H1 (cell line): ENCODE results near the gene ISG15. TPM values are rescaled to one million over a fixed set of nuclear protein-coding genes. Genes with fewer than 3 reads are reported as not detected.
A peak's percentile ranks its signal among the peaks of the same experiment; 100 is the strongest.

ENCODE experiments used
- CTCF ChIA-PET: fragments of 300-600 bp; sonication (Branson Sonifier 250); formaldehyde crosslinking; loops from one replicate; lab custom pipeline; 2021; ENCODE audit not compliant: partially characterized antibody; lab: Charles Lee
- POLR2A ChIA-PET: fragments of 300-600 bp; sonication (Branson Sonifier 250); formaldehyde crosslinking; loops from one replicate; lab custom pipeline; 2021; ENCODE audit warnings: inconsistent platforms; ENCODE audit not compliant: partially characterized antibody; lab: Charles Lee
- DNase-seq, 2 experiments: peaks; one replicate each; pipeline versions ENCODE4 v3.0.0 to v3.0.0-alpha.2; 2010 to 2022; ENCODE audit warnings: low spot score in 2 of 2, low read depth in 1 of 2, mixed read lengths in 1 of 2
- FAIRE-seq: peaks from 2 replicates; lab custom pipeline; 2011; peaks lifted over from hg19 to GRCh38; lab: Jason Lieb, UNC
- H2AFZ ChIP-seq: 2 replicates; pipeline ENCODE4 v1.8.1; 2012; ENCODE audit warnings: low read length, inconsistent platforms
- H2AK5ac ChIP-seq: 2 replicates; pipeline ENCODE4 v1.6.1; 2013; ENCODE audit warnings: low read depth, low read length
- H2BK120ac ChIP-seq: replicated peaks from 2 replicates; pipeline ENCODE3; 2013; ENCODE audit warnings: low read depth, low read length, inconsistent platforms
- H2BK12ac ChIP-seq: 2 replicates; pipeline ENCODE4 v1.6.1; 2013; ENCODE audit warnings: low read depth, low read length
- H2BK15ac ChIP-seq: 2 replicates; pipeline ENCODE4 v1.6.1; 2013; ENCODE audit warnings: low read length
- H2BK20ac ChIP-seq: 2 replicates; pipeline ENCODE4 v1.6.1; 2013; ENCODE audit warnings: low read length
- H2BK5ac ChIP-seq: 2 replicates; pipeline ENCODE4 v1.6.1; 2013; ENCODE audit warnings: low read depth, low read length
- H3K14ac ChIP-seq: 2 replicates; pipeline ENCODE4 v1.6.1; 2013; ENCODE audit warnings: inconsistent platforms; ENCODE audit not compliant: insufficient read length
- H3K18ac ChIP-seq: 2 replicates; pipeline ENCODE4 v1.6.1; 2013; ENCODE audit warnings: low read length; ENCODE audit errors: extremely low read depth
- H3K23ac ChIP-seq: 2 replicates; pipeline ENCODE4 v1.6.1; 2013; ENCODE audit warnings: inconsistent platforms; ENCODE audit not compliant: insufficient read length
- H3K23me2 ChIP-seq: 2 replicates; pipeline ENCODE4 v1.6.1; 2013; ENCODE audit warnings: low read depth, low read length
- H3K27ac ChIP-seq: 2 replicates; pipeline ENCODE4 v1.6.1; 2011; ENCODE audit warnings: low read depth, low read length, inconsistent platforms
- H3K27me3 ChIP-seq, 4 experiments: replicated peaks in 1 of 4; 1 replicate in 1 of 4; 2 replicates in 3 of 4; pipeline versions ENCODE4 v1.6.1 to v1.8.1; 2011 to 2013; ENCODE audit warnings: low read length in 3 of 4, mild to moderate bottlenecking in 3 of 4, inconsistent platforms in 2 of 4, mixed read lengths in 2 of 4, moderate library complexity in 1 of 4; ENCODE audit not compliant: control insufficient read depth in 3 of 4, insufficient read depth in 3 of 4; ENCODE audit errors: extremely low read depth in 1 of 4
- H3K36me3 ChIP-seq, 4 experiments: 2 replicates each; pipeline versions ENCODE4 v1.6.1 to v1.8.1; 2011 to 2013; ENCODE audit warnings: mild to moderate bottlenecking in 4 of 4, low read length in 3 of 4, moderate library complexity in 2 of 4, control low read depth in 1 of 4, inconsistent platforms in 1 of 4; ENCODE audit not compliant: insufficient read depth in 4 of 4, control insufficient read depth in 2 of 4
- H3K4ac ChIP-seq: replicated peaks from 2 replicates; pipeline ENCODE3; 2013; ENCODE audit warnings: low read length, low read depth, mixed read lengths, inconsistent platforms; ENCODE audit not compliant: insufficient read length
- H3K4me1 ChIP-seq, 4 experiments: replicated peaks in 1 of 4; 1 replicate in 1 of 4; 2 replicates in 3 of 4; pipeline versions ENCODE4 v1.6.1 to v1.8.1; 2011 to 2013; ENCODE audit warnings: low read length in 3 of 4, inconsistent platforms in 2 of 4, mixed read lengths in 1 of 4; ENCODE audit not compliant: insufficient read depth in 4 of 4, control insufficient read depth in 3 of 4
- H3K4me2 ChIP-seq, 2 experiments: 2 replicates each; pipeline versions ENCODE4 v1.6.1 to v1.8.1; 2011 to 2013; ENCODE audit warnings: low read depth in 2 of 2, low read length in 2 of 2, control low read depth in 1 of 2, inconsistent platforms in 1 of 2, mild to moderate bottlenecking in 1 of 2; ENCODE audit not compliant: insufficient read depth in 1 of 2
- H3K4me3 ChIP-seq, 4 experiments: fragments of 200-600, 300-600 bp in 1 of 4; sonication (generic), shearing (Covaris generic), sonication (Bioruptor Twin) in 1 of 4; 2 replicates each; pipeline versions ENCODE4 v1.5.1 to v1.8.1; 2011 to 2016; ENCODE audit warnings: low read length in 4 of 4, low read depth in 3 of 4, control low read depth in 2 of 4, inconsistent platforms in 2 of 4, mild to moderate bottlenecking in 2 of 4, mixed read lengths in 1 of 4, moderate library complexity in 1 of 4; ENCODE audit not compliant: insufficient read depth in 2 of 4; ENCODE audit errors: extremely low read depth in 1 of 4
- H3K56ac ChIP-seq: replicated peaks from 2 replicates; pipeline ENCODE3; 2013; ENCODE audit warnings: low read depth, mild to moderate bottlenecking, mixed read lengths, low read length, inconsistent platforms; ENCODE audit not compliant: insufficient read length
- H3K79me1 ChIP-seq: 2 replicates; pipeline ENCODE4 v1.6.1; 2013; ENCODE audit warnings: low read depth, low read length, control low read depth
- H3K79me2 ChIP-seq, 2 experiments: 2 replicates each; pipeline versions ENCODE4 v1.6.1 to v1.8.1; 2012 to 2013; ENCODE audit warnings: low read length in 2 of 2, mild to moderate bottlenecking in 2 of 2, inconsistent platforms in 1 of 2; ENCODE audit not compliant: insufficient read depth in 2 of 2, control insufficient read depth in 1 of 2
- H3K9ac ChIP-seq, 4 experiments: replicated peaks in 1 of 4; 1 replicate in 1 of 4; 2 replicates in 3 of 4; pipeline versions ENCODE4 v1.6.1 to v1.8.1; 2011 to 2013; ENCODE audit warnings: low read depth in 3 of 4, low read length in 3 of 4, control low read depth in 2 of 4, mild to moderate bottlenecking in 2 of 4, moderate library complexity in 2 of 4, inconsistent platforms in 1 of 4; ENCODE audit errors: extremely low read depth in 1 of 4
- H3K9me3 ChIP-seq, 2 experiments: 2 replicates each; pipeline versions ENCODE4 v1.6.1 to v1.8.1; 2012 to 2013; ENCODE audit warnings: mild to moderate bottlenecking in 2 of 2, moderate library complexity in 2 of 2, control low read depth in 1 of 2, inconsistent platforms in 1 of 2, low read depth in 1 of 2, low read length in 1 of 2, mixed read lengths in 1 of 2; ENCODE audit not compliant: insufficient read depth in 2 of 2
- H4K20me1 ChIP-seq, 2 experiments: replicated peaks in 1 of 2; 2 replicates each; pipeline versions ENCODE3 to v1.8.1; 2011 to 2013; ENCODE audit warnings: inconsistent platforms in 2 of 2, low read length in 2 of 2, mild to moderate bottlenecking in 1 of 2; ENCODE audit not compliant: insufficient read depth in 2 of 2, control insufficient read depth in 1 of 2
- H4K5ac ChIP-seq: 2 replicates; pipeline ENCODE4 v1.6.1; 2013; ENCODE audit warnings: low read length, low read depth, mixed read lengths, inconsistent platforms; ENCODE audit not compliant: insufficient read length
- H4K8ac ChIP-seq: 2 replicates; pipeline ENCODE4 v1.8.0; 2013; ENCODE audit warnings: mild to moderate bottlenecking, moderate library complexity, low read length, inconsistent platforms; ENCODE audit not compliant: insufficient read depth; ENCODE audit errors: extremely low read depth
- H4K91ac ChIP-seq: replicated peaks from 2 replicates; pipeline ENCODE3; 2013; ENCODE audit warnings: low read length, mixed read lengths, inconsistent platforms; ENCODE audit not compliant: insufficient read length
- CBX5 ChIP-seq: fragments of 300-800, 300-1000 bp; sonication (generic); IDR thresholded peaks from 2 replicates; pipeline ENCODE4 v1.7.1; 2016; ENCODE audit warnings: antibody characterized with exemption, low read length, low read depth
- CHD2 ChIP-seq: IDR thresholded peaks from 2 replicates; pipeline ENCODE4 v1.6.1; 2012; ENCODE audit warnings: low read length, improper control_type of control experiment
- E2F6 ChIP-seq: IDR thresholded peaks from 2 replicates; pipeline ENCODE4 v1.6.1; 2012; ENCODE audit warnings: inconsistent platforms
- EP300 ChIP-seq, 2 experiments: IDR thresholded peaks; 1 replicate in 1 of 2; 2 replicates in 1 of 2; pipeline ENCODE4 v1.6.1; 2011 to 2012; ENCODE audit warnings: low read depth in 2 of 2, low read length in 2 of 2, mild to moderate bottlenecking in 2 of 2, borderline replicate concordance in 1 of 2, inconsistent platforms in 1 of 2, moderate library complexity in 1 of 2
- KDM4A ChIP-seq: IDR thresholded peaks from one replicate; pipeline ENCODE4 v1.7.1; 2012; ENCODE audit warnings: low read depth, mild to moderate bottlenecking, moderate library complexity, low read length, inconsistent platforms; ENCODE audit not compliant: severe bottlenecking
- NRF1 ChIP-seq: IDR thresholded peaks from 2 replicates; pipeline ENCODE4 v1.6.1; 2011; ENCODE audit warnings: mild to moderate bottlenecking, low read depth, low read length, improper control_type of control experiment
- PHF8 ChIP-seq: fragments of 200-600 bp; sonication (generic); conservative IDR thresholded peaks from 2 replicates; pipeline ENCODE4 v1.7.1; 2012; ENCODE audit warnings: low read depth, mild to moderate bottlenecking, inconsistent platforms, low read length, moderate library complexity
- SP1 ChIP-seq: IDR thresholded peaks from 2 replicates; pipeline ENCODE4 v1.6.1; 2011; ENCODE audit warnings: low read depth, low read length
- TAF1 ChIP-seq: IDR thresholded peaks from 2 replicates; pipeline ENCODE4 v1.6.1; 2011; ENCODE audit warnings: mild to moderate bottlenecking, low read depth, low read length
- ZNF274 ChIP-seq: IDR thresholded peaks from 2 replicates; pipeline ENCODE4 v1.7.0; 2012; ENCODE audit warnings: low read length, borderline replicate concordance; ENCODE audit errors: extremely low read depth
- WGBS, 2 experiments: shearing (Covaris generic) in 1 of 2; methylation state at CpG; one replicate each; pipeline versions ENCODE4 v1.1.6 to v1.1.7; 2013 to 2015; ENCODE audit warnings: low lambda C conversion rate in 2 of 2, mixed read lengths in 2 of 2, inconsistent platforms in 1 of 2, low coverage in 1 of 2, missing lambda C conversion rate in 1 of 2; ENCODE audit not compliant: insufficient replicate concordance in 2 of 2, insufficient coverage in 1 of 2, insufficient read length in 1 of 2; ENCODE audit errors: extremely low coverage in 1 of 2, missing lambda C conversion rate in 1 of 2; 5-methylcytosine and 5-hydroxymethylcytosine counted together
- polyA plus RNA-seq, 7 experiments: library from polyadenylated mRNA; depleted of rRNA in 3 of 7; stranded (reverse) in 5 of 7; unstranded in 2 of 7; fragments of >200 nt in 5 of 7; fragments of 200-250 nt in 2 of 7; gene quantifications; 1 replicate in 5 of 7; 2 replicates in 1 of 7; 4 replicates in 1 of 7; pipeline versions ENCODE4 v1.2.1 to v1.2.3, GENCODE V29; 2011 to 2013; ENCODE audit warnings: missing spikeins in 2 of 7, mixed read lengths in 2 of 7
- total RNA-seq: library from RNA; stranded (reverse); fragmentation: NEBNext Ultra II Directional; extraction: Animal tissue kit (Norgen Biotek cat#: 25700); gene quantifications from 2 replicates; pipeline ENCODE4 v1.2.1, GENCODE V29; 2021
- TF ChIP-seq, protein P1 (sequence below): IDR thresholded peaks from 2 replicates; pipeline ENCODE4 v1.6.1; 2011; ENCODE audit warnings: low read length, improper control_type of control experiment

ISG15 gene
- total and polyA plus RNA-seq, 2 of the 8 experiments (the other 6 are each of a cell fraction or from before 2014, with no cell fraction given), result 29.3 to 121 TPM

DNA sequence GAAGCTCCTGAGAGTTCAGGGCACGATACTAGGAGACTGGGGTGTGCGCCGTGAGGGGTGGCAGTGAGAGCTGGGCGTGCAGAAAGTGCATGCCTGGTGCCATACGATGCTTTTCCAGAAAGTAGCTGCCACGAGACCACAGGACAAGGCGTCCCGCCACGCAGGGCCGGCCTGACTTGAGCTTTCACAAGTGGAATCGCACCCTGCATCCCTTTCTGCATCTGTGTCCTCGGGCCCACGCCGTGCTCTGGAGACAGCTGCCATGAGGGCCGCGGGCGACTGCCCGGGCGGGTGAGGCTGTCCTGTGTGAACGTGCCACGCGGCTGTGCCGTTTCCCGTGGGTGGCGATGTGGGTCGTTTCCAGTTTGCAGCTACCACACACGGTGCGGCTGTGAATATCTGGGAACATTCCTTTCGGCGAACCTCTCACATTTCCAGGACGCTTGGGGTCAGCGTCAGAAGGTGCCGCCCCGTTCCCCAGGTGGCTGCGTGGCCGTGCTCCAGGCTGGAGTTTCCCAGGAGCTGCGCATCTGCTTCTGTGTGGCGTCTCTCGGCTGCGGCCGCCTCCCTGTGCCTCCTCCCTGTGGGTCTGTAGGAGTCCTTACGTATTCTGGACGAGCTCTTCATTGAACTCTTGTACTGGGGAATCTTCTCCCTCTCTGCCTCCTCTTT, 30.4 kb upstream of the ISG15 start:
- no peak overlapping the region for H2BK12ac ChIP-seq
- no peak overlapping the region for H2BK20ac ChIP-seq
- H3K4me1 ChIP-seq, result no peaks in the 10 kb centered on the region; a peak in 1 of 7 replicates
- 84% methylated on average over 42 of the region's 43 CpGs; no CpG with 5 or more reads in 1 of the 2 experiments for WGBS, 2 experiments
- peak overlapping the region; percentile 51; the same call in 1 of the 2 replicates for H4K8ac ChIP-seq
- no peak overlapping the region for H4K5ac ChIP-seq
- H3K27ac ChIP-seq, result no peak overlapping the region
- H3K79me1 ChIP-seq, result no peaks in the 10 kb centered on the region
- no peak overlapping the region for H3K18ac ChIP-seq
- no peak overlapping the region for H3K4ac ChIP-seq
- H3K9ac ChIP-seq, result no peak overlapping the region
- H3K23ac ChIP-seq, result no peak overlapping the region
- no peak overlapping the region for H2BK120ac ChIP-seq
- peaks cover 0 to 8% of the 10 kb centered on the region in 2 experiments for H4K20me1 ChIP-seq
- H2AFZ ChIP-seq, result no peak overlapping the region
- no peak overlapping the region for H2BK5ac ChIP-seq
- no peaks in the 10 kb centered on the region for H3K36me3 ChIP-seq
- ChIA-PET POLR2A (interaction anchor here (1.0 to 2.4 kb wide), 6 partner anchors 12 to 81 kb away, joined by 3 to 9 read pairs (median 4); no protein-coding TSS in a partner anchor), CTCF (interaction anchor here (1.0 to 6.9 kb wide), 28 partner anchors 9 to 308 kb away, joined by 3 to 86 read pairs (median 6); partner anchors contain the start of genes HES4, ISG15 and RNF223)
- H2AK5ac ChIP-seq, result no peak overlapping the region
- FAIRE-seq (no peak), DNase-seq (no peak)
- no peaks in the 10 kb centered on the region; the same call in 1 of the 2 replicates for H3K23me2 ChIP-seq
- no peak overlapping the region for H2BK15ac ChIP-seq
- peaks cover 0 to 25% (median 15%) of the 10 kb centered on the region in 4 experiments; a peak in 5 of 7 replicates for H3K27me3 ChIP-seq
- H3K4me2 ChIP-seq, result no peak overlapping the region
- no peak overlapping the region for H4K91ac ChIP-seq
- no peak overlapping the region for H3K14ac ChIP-seq
- no peak overlapping the region for H3K4me3 ChIP-seq
- H3K56ac ChIP-seq, result no peak overlapping the region
- no peaks in the 10 kb centered on the region for H3K9me3 ChIP-seq
- no peaks in the 10 kb centered on the region for H3K79me2 ChIP-seq
- TF ChIP-seq SP1 (no peak), PHF8 (no peak), TAF1 (no peak), E2F6 (no peak), NRF1 (no peak), CHD2 (no peak), ZNF274 (no peak), KDM4A (no peak), CBX5 (no peak), EP300 (IDR thresholded peaks at IDR 0.05; ENCODE audit: borderline replicate concordance in 1 of 2, low read depth in 2 of 2, low read length in 2 of 2) (no peak)
- TF ChIP-seq, protein P1, sequence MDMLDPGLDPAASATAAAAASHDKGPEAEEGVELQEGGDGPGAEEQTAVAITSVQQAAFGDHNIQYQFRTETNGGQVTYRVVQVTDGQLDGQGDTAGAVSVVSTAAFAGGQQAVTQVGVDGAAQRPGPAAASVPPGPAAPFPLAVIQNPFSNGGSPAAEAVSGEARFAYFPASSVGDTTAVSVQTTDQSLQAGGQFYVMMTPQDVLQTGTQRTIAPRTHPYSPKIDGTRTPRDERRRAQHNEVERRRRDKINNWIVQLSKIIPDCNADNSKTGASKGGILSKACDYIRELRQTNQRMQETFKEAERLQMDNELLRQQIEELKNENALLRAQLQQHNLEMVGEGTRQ, result no peak
